HEK293 (cell line): Measurements from ENCODE around the gene IL21.

Source experiments
- CTCF ChIA-PET: fragments of 350-600 bp; formaldehyde crosslinking; extraction: SDS; loops from one replicate; lab custom pipeline; 2021; ENCODE audit warnings: antibody characterized with exemption; lab: Yijun Ruan, JAX
- POLR2A ChIA-PET: fragments of 300-600 bp; formaldehyde crosslinking; extraction: SDS; loops from one replicate; lab custom pipeline; 2020; ENCODE audit warnings: antibody characterized with exemption, inconsistent platforms; lab: Yijun Ruan, JAX
- H3K27ac ChIP-seq: fragments of 200-500 bp; sonication (Bioruptor generic); 2 replicates; pipeline ENCODE4 v1.5.1; 2014; ENCODE audit warnings: low read depth, low read length, control low read depth, inconsistent platforms; ENCODE audit errors: extremely low read depth
- H3K36me3 ChIP-seq, 2 experiments: fragments of 200-500 bp in 1 of 2; sonication (Bioruptor generic) in 1 of 2; 1 replicate in 1 of 2; 2 replicates in 1 of 2; pipeline ENCODE4 v1.5.1; 2014 to 2017; ENCODE audit warnings: inconsistent platforms in 2 of 2, low read length in 2 of 2; ENCODE audit not compliant: control insufficient read depth in 2 of 2, insufficient read depth in 1 of 2
- H3K4me1 ChIP-seq: fragments of 200-500 bp; sonication (Bioruptor generic); 2 replicates; pipeline ENCODE4 v1.5.1; 2014; ENCODE audit warnings: mild to moderate bottlenecking, low read length, inconsistent platforms; ENCODE audit not compliant: control insufficient read depth, insufficient read depth
- H3K4me3 ChIP-seq: 2 replicates; pipeline ENCODE4 v1.5.1; 2011; ENCODE audit warnings: low read depth, mild to moderate bottlenecking, control low read depth, low read length, moderate library complexity
- H3K9me3 ChIP-seq: fragments of 200-500 bp; sonication (Bioruptor generic); 2 replicates; pipeline ENCODE4 v1.5.1; 2014; ENCODE audit warnings: low read depth, low read length, inconsistent platforms; ENCODE audit not compliant: control insufficient read depth, insufficient read depth
- GLI4 ChIP-seq: fragments of 450-650 bp; formaldehyde crosslinking; IDR thresholded peaks from 2 replicates; pipeline ENCODE4 v1.5.1; 2016; ENCODE audit warnings: missing biosample characterization, missing genetic modification characterization
- REPIN1 ChIP-seq: fragments of 450-650 bp; formaldehyde crosslinking; IDR thresholded peaks from 2 replicates; pipeline ENCODE4 v1.5.1; 2017; ENCODE audit warnings: missing biosample characterization, missing genetic modification characterization, low read depth
- YY2 ChIP-seq: fragments of 450-650 bp; formaldehyde crosslinking; IDR thresholded peaks from 2 replicates; pipeline ENCODE4 v1.5.1; 2016; ENCODE audit warnings: missing biosample characterization, missing genetic modification characterization
- ZFP69B ChIP-seq: fragments of 450-650 bp; formaldehyde crosslinking; IDR thresholded peaks from 2 replicates; pipeline ENCODE4 v1.5.1; 2016; ENCODE audit warnings: missing biosample characterization, missing genetic modification characterization
- ZNF10 ChIP-seq: fragments of 450-650 bp; formaldehyde crosslinking; IDR thresholded peaks from 2 replicates; pipeline ENCODE4 v1.5.1; 2017; ENCODE audit warnings: missing biosample characterization, missing genetic modification characterization
- ZNF175 ChIP-seq: fragments of 450-650 bp; formaldehyde crosslinking; IDR thresholded peaks from 2 replicates; pipeline ENCODE4 v1.5.1; 2016; ENCODE audit warnings: missing biosample characterization, missing genetic modification characterization
- ZNF184 ChIP-seq: fragments of 450-650 bp; IDR thresholded peaks from 2 replicates; pipeline ENCODE4 v1.5.1; 2018; ENCODE audit warnings: missing biosample characterization, mild to moderate bottlenecking, missing genetic modification characterization
- ZNF223 ChIP-seq: fragments of 450-650 bp; formaldehyde crosslinking; IDR thresholded peaks from 2 replicates; pipeline ENCODE4 v1.5.1; 2016; ENCODE audit warnings: missing biosample characterization, missing genetic modification characterization
- ZNF600 ChIP-seq: fragments of 450-650 bp; formaldehyde crosslinking; IDR thresholded peaks from 2 replicates; pipeline ENCODE4 v1.5.1; 2016; ENCODE audit warnings: missing biosample characterization, missing genetic modification characterization
- ZNF623 ChIP-seq: fragments of 450-650 bp; formaldehyde crosslinking; IDR thresholded peaks from 2 replicates; pipeline ENCODE4 v1.5.1; 2016; ENCODE audit warnings: missing biosample characterization, missing genetic modification characterization
- ZNF747 ChIP-seq: fragments of 450-650 bp; formaldehyde crosslinking; IDR thresholded peaks from 2 replicates; pipeline ENCODE4 v1.5.1; 2016; ENCODE audit warnings: missing biosample characterization, missing genetic modification characterization
- ZXDB ChIP-seq: fragments of 450-650 bp; formaldehyde crosslinking; IDR thresholded peaks from 2 replicates; pipeline ENCODE4 v1.5.1; 2016; ENCODE audit warnings: missing biosample characterization, missing genetic modification characterization
- TF ChIP-seq, protein P1 (sequence below): fragments of 450-650 bp; formaldehyde crosslinking; IDR thresholded peaks from 2 replicates; pipeline ENCODE4 v1.5.1; 2016; ENCODE audit warnings: missing biosample characterization, missing genetic modification characterization
- TF ChIP-seq, protein P2 (sequence below): fragments of 450-650 bp; formaldehyde crosslinking; IDR thresholded peaks from 2 replicates; pipeline ENCODE4 v1.5.1; 2017; ENCODE audit warnings: missing biosample characterization, mild to moderate bottlenecking, missing genetic modification characterization, moderate library complexity
- TF ChIP-seq, protein P3 (sequence below): fragments of 450-650 bp; formaldehyde crosslinking; IDR thresholded peaks from 2 replicates; pipeline ENCODE4 v1.5.1; 2016; ENCODE audit warnings: missing biosample characterization, missing genetic modification characterization
- TF ChIP-seq, protein P4 (sequence below): fragments of 450-650 bp; formaldehyde crosslinking; IDR thresholded peaks from 2 replicates; pipeline ENCODE4 v1.5.1; 2016; ENCODE audit warnings: missing biosample characterization, missing genetic modification characterization
- TF ChIP-seq, protein P5 (sequence below): fragments of 450-650 bp; formaldehyde crosslinking; IDR thresholded peaks from 2 replicates; pipeline ENCODE4 v1.5.1; 2016; ENCODE audit warnings: missing biosample characterization, missing genetic modification characterization

Gene IL21

DNA sequence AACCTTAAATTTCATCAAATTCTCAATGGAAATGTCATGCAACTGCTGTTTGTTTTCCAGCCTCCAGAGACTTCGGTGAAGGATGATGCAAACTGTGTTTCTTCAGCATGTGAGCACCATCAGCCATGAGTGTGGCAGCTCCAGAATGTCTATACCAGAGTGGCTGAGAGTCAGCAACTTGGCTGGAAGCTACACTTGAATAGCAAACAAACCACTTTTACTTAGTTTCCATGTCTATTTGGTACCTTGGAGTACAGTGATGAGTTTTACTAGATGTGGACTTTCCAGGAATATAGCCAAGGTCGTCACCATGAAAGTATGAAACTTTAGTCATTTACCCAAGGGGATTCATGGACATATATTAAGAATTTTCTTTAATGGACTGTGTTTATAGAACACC lies 4.3 kb upstream of the IL21 start:
- no peak overlapping the region for H3K27ac ChIP-seq
- ChIA-PET CTCF (no interaction called here), POLR2A (no interaction called here)

DNA sequence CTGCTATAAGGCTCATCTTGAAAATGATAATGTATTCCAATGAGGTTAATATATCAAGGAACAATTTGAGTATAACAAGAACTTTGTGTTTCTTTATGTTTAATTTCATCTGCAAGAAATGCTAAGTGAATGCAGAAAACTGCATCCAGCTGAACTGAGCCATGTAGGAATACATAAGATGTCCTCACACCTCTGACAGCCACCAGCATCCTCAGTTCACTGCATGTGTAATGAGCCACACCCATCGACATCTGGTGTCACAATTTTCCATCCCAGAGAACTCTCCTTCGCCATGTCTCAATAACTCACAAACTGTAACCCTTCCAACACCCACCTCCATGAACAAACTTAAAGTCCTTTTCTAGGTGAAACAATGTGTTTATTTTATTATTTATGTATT lies 3.3 kb upstream of the IL21 start:
- CTCF ChIA-PET = no interaction called here
- no peaks in the 10 kb centered on the region for H3K36me3 ChIP-seq
- POLR2A ChIA-PET = no interaction called here
- no peak overlapping the region for H3K27ac ChIP-seq
- H3K4me1 ChIP-seq = no peaks in the 10 kb centered on the region
- no peaks in the 10 kb centered on the region for H3K9me3 ChIP-seq
- TF ChIP-seq REPIN1 (tag by site-specific recombination) = no peak
- TF ChIP-seq, protein P1, sequence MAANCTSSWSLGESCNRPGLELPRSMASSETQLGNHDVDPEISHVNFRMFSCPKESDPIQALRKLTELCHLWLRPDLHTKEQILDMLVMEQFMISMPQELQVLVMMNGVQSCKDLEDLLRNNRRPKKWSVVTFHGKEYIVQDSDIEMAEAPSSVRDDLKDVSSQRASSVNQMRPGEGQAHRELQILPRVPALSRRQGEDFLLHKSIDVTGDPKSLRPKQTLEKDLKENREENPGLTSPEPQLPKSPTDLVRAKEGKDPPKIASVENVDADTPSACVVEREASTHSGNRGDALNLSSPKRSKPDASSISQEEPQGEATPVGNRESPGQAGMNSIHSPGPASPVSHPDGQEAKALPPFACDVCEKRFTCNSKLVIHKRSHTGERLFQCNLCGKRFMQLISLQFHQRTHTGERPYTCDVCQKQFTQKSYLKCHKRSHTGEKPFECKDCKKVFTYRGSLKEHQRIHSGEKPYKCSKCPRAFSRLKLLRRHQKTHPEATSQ = no peak
- H3K4me3 ChIP-seq = no peak overlapping the region

More for the DNA sequence above, 4.3 kb upstream of the IL21 start:
- Histone ChIP-seq H3K9me3 (no peaks in the 10 kb centered on the region), H3K36me3 (no peaks in the 10 kb centered on the region), H3K4me3 (no peak overlapping the region), H3K4me1 (no peaks in the 10 kb centered on the region)
- TF ChIP-seq ZXDB (tag by site-specific recombination) (no peak), ZNF175 (no peak), ZNF600 (tag by site-specific recombination) (no peak), ZNF184 (no peak), ZNF623 (no peak), GLI4 (tag by site-specific recombination) (no peak), ZNF747 (tag by site-specific recombination) (no peak), ZNF10 (tag by site-specific recombination) (no peak)
- TF ChIP-seq, protein P2, sequence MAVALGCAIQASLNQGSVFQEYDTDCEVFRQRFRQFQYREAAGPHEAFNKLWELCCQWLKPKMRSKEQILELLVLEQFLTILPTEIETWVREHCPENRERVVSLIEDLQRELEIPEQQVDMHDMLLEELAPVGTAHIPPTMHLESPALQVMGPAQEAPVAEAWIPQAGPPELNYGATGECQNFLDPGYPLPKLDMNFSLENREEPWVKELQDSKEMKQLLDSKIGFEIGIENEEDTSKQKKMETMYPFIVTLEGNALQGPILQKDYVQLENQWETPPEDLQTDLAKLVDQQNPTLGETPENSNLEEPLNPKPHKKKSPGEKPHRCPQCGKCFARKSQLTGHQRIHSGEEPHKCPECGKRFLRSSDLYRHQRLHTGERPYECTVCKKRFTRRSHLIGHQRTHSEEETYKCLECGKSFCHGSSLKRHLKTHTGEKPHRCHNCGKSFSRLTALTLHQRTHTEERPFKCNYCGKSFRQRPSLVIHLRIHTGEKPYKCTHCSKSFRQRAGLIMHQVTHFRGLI (tag by site-specific recombination) = no peak

DNA sequence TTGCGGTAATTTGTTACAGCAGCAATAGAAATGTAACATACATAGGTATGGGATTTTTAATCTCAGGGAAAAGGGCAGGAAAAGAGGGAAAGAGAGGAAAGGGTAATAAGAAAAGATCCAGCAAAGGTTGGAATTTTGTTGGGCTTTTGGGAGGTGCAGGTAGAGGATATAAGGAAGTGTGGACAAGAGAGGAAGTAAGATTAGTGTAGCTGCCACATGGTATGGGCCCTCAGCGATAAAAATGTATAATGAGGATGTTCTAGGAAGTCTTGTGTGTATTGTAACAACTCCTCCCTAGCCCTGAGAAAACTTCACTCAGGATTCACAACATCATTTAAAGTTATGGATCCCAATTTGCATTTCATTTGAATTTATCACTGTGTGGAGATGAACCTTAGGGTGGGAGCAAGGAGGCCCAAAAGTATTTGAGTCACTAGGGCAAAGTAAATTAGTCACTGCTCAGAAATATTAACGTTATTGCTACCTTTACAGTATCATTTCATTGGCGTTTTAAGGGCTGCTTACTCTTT lies 2.8 kb upstream of the IL21 start:
- no peaks in the 10 kb centered on the region for H3K36me3 ChIP-seq
- no peak overlapping the region for H3K27ac ChIP-seq
- ChIA-PET POLR2A (no interaction called here), CTCF (no interaction called here)
- H3K4me1 ChIP-seq = no peaks in the 10 kb centered on the region
- H3K4me3 ChIP-seq = no peak overlapping the region
- no peaks in the 10 kb centered on the region for H3K9me3 ChIP-seq
- TF ChIP-seq YY2 (tag by site-specific recombination) (no peak), ZNF223 (tag by site-specific recombination) (no peak), ZFP69B (no peak)
- TF ChIP-seq, protein P3, sequence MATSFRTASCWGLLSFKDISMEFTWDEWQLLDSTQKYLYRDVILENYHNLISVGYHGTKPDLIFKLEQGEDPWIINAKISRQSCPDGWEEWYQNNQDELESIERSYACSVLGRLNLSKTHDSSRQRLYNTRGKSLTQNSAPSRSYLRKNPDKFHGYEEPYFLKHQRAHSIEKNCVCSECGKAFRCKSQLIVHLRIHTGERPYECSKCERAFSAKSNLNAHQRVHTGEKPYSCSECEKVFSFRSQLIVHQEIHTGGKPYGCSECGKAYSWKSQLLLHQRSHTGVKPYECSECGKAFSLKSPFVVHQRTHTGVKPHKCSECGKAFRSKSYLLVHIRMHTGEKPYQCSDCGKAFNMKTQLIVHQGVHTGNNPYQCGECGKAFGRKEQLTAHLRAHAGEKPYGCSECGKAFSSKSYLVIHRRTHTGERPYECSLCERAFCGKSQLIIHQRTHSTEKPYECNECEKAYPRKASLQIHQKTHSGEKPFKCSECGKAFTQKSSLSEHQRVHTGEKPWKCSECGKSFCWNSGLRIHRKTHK (tag by site-specific recombination) = no peak
- TF ChIP-seq, protein P4, sequence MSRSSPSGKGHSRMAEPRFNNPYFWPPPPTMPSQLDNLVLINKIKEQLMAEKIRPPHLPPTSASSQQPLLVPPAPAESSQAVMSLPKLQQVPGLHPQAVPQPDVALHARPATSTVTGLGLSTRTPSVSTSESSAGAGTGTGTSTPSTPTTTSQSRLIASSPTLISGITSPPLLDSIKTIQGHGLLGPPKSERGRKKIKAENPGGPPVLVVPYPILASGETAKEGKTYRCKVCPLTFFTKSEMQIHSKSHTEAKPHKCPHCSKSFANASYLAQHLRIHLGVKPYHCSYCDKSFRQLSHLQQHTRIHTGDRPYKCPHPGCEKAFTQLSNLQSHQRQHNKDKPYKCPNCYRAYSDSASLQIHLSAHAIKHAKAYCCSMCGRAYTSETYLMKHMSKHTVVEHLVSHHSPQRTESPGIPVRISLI (tag by site-specific recombination) = no peak
- TF ChIP-seq, protein P5, sequence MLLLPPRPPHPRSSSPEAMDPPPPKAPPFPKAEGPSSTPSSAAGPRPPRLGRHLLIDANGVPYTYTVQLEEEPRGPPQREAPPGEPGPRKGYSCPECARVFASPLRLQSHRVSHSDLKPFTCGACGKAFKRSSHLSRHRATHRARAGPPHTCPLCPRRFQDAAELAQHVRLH (tag by site-specific recombination) = no peak
